K562 (cell line): ENCODE data around the gene MDFIC. TPM values are rescaled to one million over a fixed set of nuclear protein-coding genes. Genes with fewer than 3 reads are reported as not detected.

ENCODE experiments used
- CBFA2T2 ChIP-seq: fragments of 450-650 bp; conservative IDR thresholded peaks from 2 replicates; pipeline ENCODE4 v1.6.1; 2017; ENCODE audit warnings: mild to moderate bottlenecking
- KAT2B ChIP-seq: IDR thresholded peaks from one replicate; pipeline ENCODE4 v1.6.1; 2012; ENCODE audit warnings: low read depth, mild to moderate bottlenecking, control low read depth, inconsistent platforms, low read length, moderate library complexity
- MYNN ChIP-seq, 2 experiments: sonication (generic); formaldehyde crosslinking in 1 of 2; IDR thresholded peaks; 2 replicates each; pipeline versions ENCODE4 v1.5.0 to v1.6.1; 2016 to 2020; ENCODE audit warnings: antibody characterized with exemption in 1 of 2, missing genetic modification reagents in 1 of 2
- NCOA4 ChIP-seq: fragments of 450-650 bp; IDR thresholded peaks from 2 replicates; pipeline ENCODE4 v1.6.1; 2018; ENCODE audit warnings: mild to moderate bottlenecking; ENCODE audit not compliant: partially characterized antibody
- POLR2A ChIP-seq: fragments of 450-650 bp; conservative IDR thresholded peaks from 2 replicates; pipeline ENCODE4 v1.6.1; 2016
- ZNF407 ChIP-seq: fragments of 450-650 bp; IDR thresholded peaks from 2 replicates; pipeline ENCODE4 v1.6.1; 2016; ENCODE audit warnings: low read depth
- polyA plus RNA-seq, 8 experiments: library from polyadenylated mRNA; depleted of rRNA in 4 of 8; stranded (reverse) in 5 of 8; unstranded in 3 of 8; fragments of >200 nt; fragmentation: Nextera tagmentation in 2 of 8; fragmentation: Illumina TruSeq in 1 of 8; extraction: Ambion mirVana in 2 of 8; extraction: Trizol in 1 of 8; gene quantifications; 2 replicates each; pipeline versions ENCODE4 v1.2.1 to v1.2.3, GENCODE V29; 2011 to 2014; ENCODE audit warnings: inconsistent platforms in 1 of 8, missing spikeins in 1 of 8
- total RNA-seq, 7 experiments: library from RNA; depleted of rRNA in 6 of 7; stranded (reverse); fragments of >200 nt in 6 of 7; fragmentation: Illumina TruSeq in 2 of 7; extraction: Trizol in 2 of 7; gene quantifications; 2 replicates each; pipeline versions ENCODE4 v1.2.1 to v1.2.3, GENCODE V29; 2011 to 2021; ENCODE audit warnings: low replicate concordance in 1 of 7
- TF ChIP-seq, protein P1 (sequence below), 2 experiments: fragments of 450-650 bp in 1 of 2; sonication (generic) in 1 of 2; formaldehyde crosslinking; conservative IDR thresholded peaks; 2 replicates each; pipeline versions ENCODE4 v1.4.0 to v1.8.1; 2020 to 2022; ENCODE audit warnings: mild to moderate bottlenecking in 1 of 2, missing genetic modification reagents in 1 of 2

Gene MDFIC
- total and polyA plus RNA-seq, 9 of the 15 experiments (the other 6 are each of a cell fraction or from before 2014, with no cell fraction given) = 0.13 to 0.24 TPM; not detected in 7

DNA sequence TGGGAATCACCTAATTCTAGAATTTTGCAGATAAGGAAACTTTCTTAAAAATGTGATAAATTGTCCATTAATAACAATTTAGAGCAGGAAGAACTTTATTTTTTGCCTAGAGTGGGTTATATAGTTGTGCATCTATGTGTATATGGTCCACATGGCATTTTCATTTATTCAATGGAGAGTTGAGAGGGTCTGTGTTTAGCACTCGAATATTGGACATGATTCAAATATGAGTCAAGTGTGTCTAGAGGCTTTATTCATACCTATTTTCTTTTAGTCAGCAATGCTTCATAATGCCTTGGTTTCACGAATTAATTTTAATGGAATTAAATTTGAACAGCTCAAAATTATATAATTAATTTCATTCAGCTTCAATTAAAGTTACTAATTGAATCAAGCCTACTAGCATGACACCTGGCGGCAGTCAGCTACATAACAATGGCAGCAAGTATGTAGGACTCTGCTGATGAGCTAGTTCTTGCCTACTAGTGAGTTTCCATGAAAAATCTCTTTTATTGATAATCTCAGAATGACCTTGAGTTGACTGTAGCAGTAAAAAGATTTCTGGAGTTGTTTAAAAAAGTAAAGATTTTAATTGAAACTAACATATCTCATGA, 17.7 kb downstream of the MDFIC start (continued):
- no peak for TF ChIP-seq ZNF407
- TF ChIP-seq, protein P1, sequence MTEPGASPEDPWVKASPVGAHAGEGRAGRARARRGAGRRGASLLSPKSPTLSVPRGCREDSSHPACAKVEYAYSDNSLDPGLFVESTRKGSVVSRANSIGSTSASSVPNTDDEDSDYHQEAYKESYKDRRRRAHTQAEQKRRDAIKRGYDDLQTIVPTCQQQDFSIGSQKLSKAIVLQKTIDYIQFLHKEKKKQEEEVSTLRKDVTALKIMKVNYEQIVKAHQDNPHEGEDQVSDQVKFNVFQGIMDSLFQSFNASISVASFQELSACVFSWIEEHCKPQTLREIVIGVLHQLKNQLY (CRISPR knock-in tag; conservative IDR thresholded peaks at IDR 0.05) = no peak
- no peak for TF ChIP-seq MYNN (IDR thresholded peaks at IDR 0.05)
- TF ChIP-seq MYNN (CRISPR knock-in tag; IDR thresholded peaks at IDR 0.05) = no peak
- no peak for TF ChIP-seq NCOA4
- no peak for TF ChIP-seq CBFA2T2
- no peak for TF ChIP-seq KAT2B
- no peak for TF ChIP-seq POLR2A
